ENCODE results near the gene NEGR1.

GRCh38 chr1:72115290-72115689 is 167.0 kb downstream of the NEGR1 start:
- TF ChIP-seq POLR2AphosphoS5 (IDR thresholded peaks at IDR 0.05) (no peak), POLR2A (IDR thresholded peaks at IDR 0.05) (no peak), CTCF (IDR thresholded peaks at IDR 0.05) (no peak), EP300 (IDR thresholded peaks at IDR 0.05) (no peak)
